ENCODE measurements around the gene MT1G. TPM values are rescaled to one million over a fixed set of nuclear protein-coding genes. Genes with fewer than 3 reads are reported as not detected.

Gene MT1G
- total RNA-seq, 1 donor from 2014 or later = 36.6 TPM

GRCh38 chr16:56710181-56710737 is 42.4 kb upstream of the MT1G start:
- no peaks in the 10 kb centered on the region for H3K36me3 ChIP-seq
- TF ChIP-seq CTCF (IDR thresholded peaks at IDR 0.05) = no peak
- no peak for DNase-seq (ENCODE audit: low spot score in 2 of 2)
- no peaks in the 10 kb centered on the region for H3K9me3 ChIP-seq
- H3K4me1 ChIP-seq = no peaks in the 10 kb centered on the region
- no peak overlapping the region for H3K4me3 ChIP-seq
- no peak overlapping the region for H3K27ac ChIP-seq
- H3K27me3 ChIP-seq = no peaks in the 10 kb centered on the region
- intact Hi-C loops (cut with DNase I) = no loop called here

- Histone ChIP-seq H3K27me3 (no peaks in the 10 kb centered on the region), H3K36me3 (no peaks in the 10 kb centered on the region), H3K4me3 (no peak overlapping the region), H3K9me3 (no peaks in the 10 kb centered on the region), H3K27ac (no peak overlapping the region), H3K4me1 (no peaks in the 10 kb centered on the region)
- TF ChIP-seq CTCF (IDR thresholded peaks at IDR 0.05) = no peak
- intact Hi-C loops (cut with DNase I) = no loop called here
- no peak for DNase-seq (ENCODE audit: low spot score in 2 of 2)
These were observed 41.7 kb upstream of the MT1G start for GRCh38 chr16:56709443-56710040.

GRCh38 chr16:56708525-56709442 is 40.9 kb upstream of the MT1G start:
- Histone ChIP-seq H3K9me3 (no peaks in the 10 kb centered on the region), H3K4me3 (no peak overlapping the region), H3K36me3 (no peaks in the 10 kb centered on the region), H3K27ac (no peak overlapping the region), H3K4me1 (no peaks in the 10 kb centered on the region), H3K27me3 (no peaks in the 10 kb centered on the region)
- DNase-seq (ENCODE audit: low spot score in 2 of 2) = no peak
- intact Hi-C loops (cut with DNase I) = no loop called here
- no peak for TF ChIP-seq CTCF (IDR thresholded peaks at IDR 0.05)

GRCh38 chr16:56702836-56703235 is 35.0 kb upstream of the MT1G start:
- Histone ChIP-seq H3K4me3 (no peak overlapping the region), H3K27ac (no peak overlapping the region), H3K9me3 (no peaks in the 10 kb centered on the region), H3K4me1 (no peaks in the 10 kb centered on the region), H3K36me3 (no peaks in the 10 kb centered on the region), H3K27me3 (no peaks in the 10 kb centered on the region)
- intact Hi-C loops (cut with DNase I) = loop anchor here (1.0 to 2.0 kb wide), 4 partner anchors 29 to 182 kb away; partner anchors contain the start of gene BBS2
- TF ChIP-seq CTCF (IDR thresholded peaks at IDR 0.05) = no peak
- DNase-seq (ENCODE audit: low spot score in 2 of 2) = no peak

GRCh38 chr16:56701534-56701933 is 33.7 kb upstream of the MT1G start:
- DNase-seq (ENCODE audit: low spot score in 2 of 2) = no peak
- TF ChIP-seq CTCF (IDR thresholded peaks at IDR 0.05) = no peak
- Histone ChIP-seq H3K4me1 (no peaks in the 10 kb centered on the region), H3K9me3 (no peaks in the 10 kb centered on the region), H3K27ac (no peak overlapping the region), H3K27me3 (no peaks in the 10 kb centered on the region), H3K36me3 (no peaks in the 10 kb centered on the region), H3K4me3 (no peak overlapping the region)
- intact Hi-C loops (cut with DNase I) = no loop called here
